ENCODE results near the gene BMAL1.
"Not testable (repeated sequence)": the region's sequence is repeated elsewhere in the genome, so short reads cannot be mapped to it uniquely, and the experiment has no call there.

Gene BMAL1

GRCh38 chr11:13391217-13391616 is 113.6 kb downstream of the BMAL1 start:
- DNase-seq, result no peak

GRCh38 chr11:13398335-13398734 is 120.7 kb downstream of the BMAL1 start:
- not testable (repeated sequence) for DNase-seq

GRCh38 chr11:13405220-13405619 is 127.6 kb downstream of the BMAL1 start:
- no peak for DNase-seq

- no peak for DNase-seq
Measured at GRCh38 chr11:13415201-13415600, 137.6 kb downstream of the BMAL1 start.

GRCh38 chr11:13421561-13421960 is 144.0 kb downstream of the BMAL1 start:
- DNase-seq, result no peak

GRCh38 chr11:13423372-13423771 is 145.8 kb downstream of the BMAL1 start:
- no peak for DNase-seq

GRCh38 chr11:13427440-13427839 is 149.8 kb downstream of the BMAL1 start:
- DNase-seq, result no peak

GRCh38 chr11:13429288-13429687 is 151.7 kb downstream of the BMAL1 start:
- no peak for DNase-seq

GRCh38 chr11:13429836-13430235 is 152.2 kb downstream of the BMAL1 start:
- DNase-seq, result no peak

GRCh38 chr11:13433437-13433836 is 155.8 kb downstream of the BMAL1 start:
- no peak for DNase-seq

- no peak for DNase-seq
Measured at GRCh38 chr11:13434247-13435205, 156.9 kb downstream of the BMAL1 start.

- not testable (repeated sequence) for DNase-seq
Measured at GRCh38 chr11:13436836-13437235, 159.2 kb downstream of the BMAL1 start.
